Transverse colon (tissue), 4 donors: ENCODE results near the gene DENND2D. TPM values are rescaled to one million over a fixed set of nuclear protein-coding genes. Genes with fewer than 3 reads are reported as not detected.

Experiments used
- DNase-seq: peaks from one replicate; pipeline ENCODE4 v3.0.0-alpha.2; 2019
- H3K27ac ChIP-seq, 4 donors: fragments of 200-600 bp; sonication (generic); 2 replicates each; pipeline ENCODE4 v1.5.1; 2016 to 2018; ENCODE audit warnings: inconsistent platforms in 4 of 4
- H3K27me3 ChIP-seq: fragments of 200-600 bp; sonication (generic); 2 replicates; pipeline ENCODE4 v1.5.1; 2017; ENCODE audit warnings: inconsistent platforms
- H3K36me3 ChIP-seq, 4 donors: fragments of 200-600 bp; sonication (generic); 2 replicates each; pipeline ENCODE4 v1.5.1; 2017 to 2019; ENCODE audit warnings: inconsistent platforms in 4 of 4
- H3K4me1 ChIP-seq, 4 donors: fragments of 200-600 bp; sonication (generic); 2 replicates each; pipeline ENCODE4 v1.5.1; 2017 to 2020; ENCODE audit warnings: inconsistent platforms in 4 of 4
- H3K4me3 ChIP-seq, 4 donors: fragments of 200-600 bp; sonication (generic); 1 replicate in 1 of 4; 2 replicates in 3 of 4; pipeline versions ENCODE4 v1.5.1 to v1.6.1; 2017 to 2019; ENCODE audit warnings: inconsistent platforms in 4 of 4
- H3K9me3 ChIP-seq, 2 donors: fragments of 200-600 bp; sonication (generic); 2 replicates each; pipeline ENCODE4 v1.5.1; 2017 to 2019; ENCODE audit warnings: inconsistent platforms in 2 of 2
- CTCF ChIP-seq, 5 experiments: fragments of 200-600 bp in 3 of 5; fragments of 450-650 bp in 2 of 5; sonication (generic) in 3 of 5; IDR thresholded peaks; 1 replicate in 2 of 5; 2 replicates in 3 of 5; pipeline ENCODE4 v1.5.1; 2016 to 2017; ENCODE audit warnings: antibody characterized with exemption in 5 of 5, inconsistent platforms in 3 of 5, mild to moderate bottlenecking in 2 of 5, moderate library complexity in 1 of 5
- EP300 ChIP-seq: sonication (generic); formaldehyde crosslinking; IDR thresholded peaks from one replicate; pipeline ENCODE4 v1.6.1; 2017; ENCODE audit warnings: antibody characterized with exemption, low read depth
- POLR2A ChIP-seq: fragments of 450-650 bp; IDR thresholded peaks from one replicate; pipeline ENCODE4 v1.6.1; 2016; ENCODE audit warnings: antibody characterized with exemption, mild to moderate bottlenecking, moderate library complexity
- POLR2AphosphoS5 ChIP-seq, 3 donors: sonication (generic); formaldehyde crosslinking; IDR thresholded peaks; one replicate each; pipeline ENCODE4 v1.6.1; 2016; ENCODE audit warnings: antibody characterized with exemption in 3 of 3
- WGBS, 2 donors: methylation state at CpG; one replicate each; pipeline ENCODE4 v1.1.5; 2018; ENCODE audit warnings: low coverage in 1 of 2; 5-methylcytosine and 5-hydroxymethylcytosine counted together
- in situ Hi-C, 4 donors: fragments of 200-750 bp; cut with MboI; loops; one replicate each; pipeline versions ENCODE4 v1.15.0 to v1.15.1; 2017; ENCODE audit warnings: low sequenced_read_pairs in 3 of 4, low pct_ligation_motif_present in 1 of 4, low pct_unique_long_range_greater_than_20kb in 1 of 4
- intact Hi-C: fragments of 100-400 bp; cut with DNase I; formaldehyde crosslinking; loops from one replicate; pipeline ENCODE4 v1.15.1; 2023; ENCODE audit warnings: low total_unique reads
- total RNA-seq, 4 donors: library from RNA; depleted of rRNA; stranded (reverse); fragments of >200 nt; gene quantifications; one replicate each; pipeline ENCODE4 v1.1.0, GENCODE V29; 2016

DENND2D gene
- total RNA-seq, 4 donors from 2014 or later = 43.4 to 61.0 (median 50.7) TPM

- H3K27ac ChIP-seq = peak overlapping the region; percentile 86 to 94 (median 92)
- peak overlapping the region; percentile 60 to 82 (median 76) for H3K4me3 ChIP-seq
- peak; percentile 92 for DNase-seq
- peak; percentile 81 for TF ChIP-seq POLR2A
- no peak for TF ChIP-seq CTCF (IDR thresholded peaks at IDR 0.05)
- TF ChIP-seq EP300 = peak; percentile 3
- TF ChIP-seq POLR2AphosphoS5 (IDR thresholded peaks at IDR 0.05) = peak in 2 of 3 donors; percentile 83 to 92
- no peaks in the 10 kb centered on the region for H3K36me3 ChIP-seq
- intact Hi-C loops = no loop called here
- peaks cover 16 to 46% (median 39%) of the 10 kb centered on the region in 4 donors for H3K4me1 ChIP-seq
- in situ Hi-C loops = loop anchor here in 1 of 4 donors (25.0 kb wide), 2 partner anchors 408 to 558 kb away; partner anchors contain the start of genes DDX20 and RAP1A
- H3K27me3 ChIP-seq = no peaks in the 10 kb centered on the region
- no peaks in the 10 kb centered on the region for H3K9me3 ChIP-seq
- WGBS, 2 donors = 0 to 5% methylated on average over 6 to 61 of the region's 61 CpGs
These were observed 3.9 kb upstream of the DENND2D start for GRCh38 chr1:111204201-111204982.

GRCh38 chr1:111203681-111204200, 3.3 kb upstream of the DENND2D start:
- Histone ChIP-seq H3K4me3 (peak overlapping the region; percentile 60 to 82 (median 76)), H3K27ac (peak overlapping the region; percentile 86 to 94 (median 92)), H3K9me3 (no peaks in the 10 kb centered on the region), H3K27me3 (no peaks in the 10 kb centered on the region), H3K4me1 (peaks cover 16 to 46% (median 39%) of the 10 kb centered on the region in 4 donors), H3K36me3 (no peaks in the 10 kb centered on the region)
- 11% methylated on average over 29 of the region's 41 CpGs; no CpG with 5 or more reads in 1 of the 2 donors for WGBS, 2 donors
- in situ Hi-C loops (loop anchor here in 1 of 4 donors (25.0 kb wide), 2 partner anchors 409 to 559 kb away; partner anchors contain the start of genes DDX20 and RAP1A), intact Hi-C loops (no loop called here)
- TF ChIP-seq CTCF (IDR thresholded peaks at IDR 0.05) (no peak), POLR2A (peak; percentile 3), POLR2AphosphoS5 (IDR thresholded peaks at IDR 0.05) (peak; percentile 21 to 35 (median 34)), EP300 (no peak)
- peak; percentile 92 for DNase-seq

GRCh38 chr1:111202707-111203623, 2.5 kb upstream of the DENND2D start:
- in situ Hi-C loops (loop anchor here in 1 of 4 donors (25.0 kb wide), 2 partner anchors 409 to 559 kb away; partner anchors contain the start of genes DDX20 and RAP1A), intact Hi-C loops (no loop called here)

More at GRCh38 chr1:111202707-111203623, 2.5 kb upstream of the DENND2D start:
- TF ChIP-seq CTCF (IDR thresholded peaks at IDR 0.05) (peak in 1 of 5 experiments; percentile 23), POLR2AphosphoS5 (IDR thresholded peaks at IDR 0.05) (no peak)
- no peak for DNase-seq
- Histone ChIP-seq H3K4me1 (peaks cover 16 to 46% (median 39%) of the 10 kb centered on the region in 4 donors), H3K27me3 (no peaks in the 10 kb centered on the region), H3K9me3 (no peaks in the 10 kb centered on the region), H3K36me3 (no peaks in the 10 kb centered on the region), H3K27ac (peak overlapping the region; percentile 86 to 94 (median 92)), H3K4me3 (peak overlapping the region; percentile 60 to 82 (median 76))
- WGBS, 2 donors = 47 to 60% methylated on average over 1 to 3 of the region's 4 CpGs
